HEK293 (cell line): Measurements from ENCODE around the gene TMEM176B.

ENCODE experiments used
- CTCF ChIA-PET: fragments of 350-600 bp; formaldehyde crosslinking; extraction: SDS; loops from one replicate; lab custom pipeline; 2021; ENCODE audit warnings: antibody characterized with exemption; lab: Yijun Ruan, JAX
- POLR2A ChIA-PET: fragments of 300-600 bp; formaldehyde crosslinking; extraction: SDS; loops from one replicate; lab custom pipeline; 2020; ENCODE audit warnings: antibody characterized with exemption, inconsistent platforms; lab: Yijun Ruan, JAX
- H3K27ac ChIP-seq: fragments of 200-500 bp; sonication (Bioruptor generic); 2 replicates; pipeline ENCODE4 v1.5.1; 2014; ENCODE audit warnings: low read depth, low read length, control low read depth, inconsistent platforms; ENCODE audit errors: extremely low read depth
- H3K36me3 ChIP-seq, 2 experiments: fragments of 200-500 bp in 1 of 2; sonication (Bioruptor generic) in 1 of 2; 1 replicate in 1 of 2; 2 replicates in 1 of 2; pipeline ENCODE4 v1.5.1; 2014 to 2017; ENCODE audit warnings: inconsistent platforms in 2 of 2, low read length in 2 of 2; ENCODE audit not compliant: control insufficient read depth in 2 of 2, insufficient read depth in 1 of 2
- H3K4me1 ChIP-seq: fragments of 200-500 bp; sonication (Bioruptor generic); 2 replicates; pipeline ENCODE4 v1.5.1; 2014; ENCODE audit warnings: mild to moderate bottlenecking, low read length, inconsistent platforms; ENCODE audit not compliant: control insufficient read depth, insufficient read depth
- H3K4me3 ChIP-seq: 2 replicates; pipeline ENCODE4 v1.5.1; 2011; ENCODE audit warnings: low read depth, mild to moderate bottlenecking, control low read depth, low read length, moderate library complexity
- H3K9me3 ChIP-seq: fragments of 200-500 bp; sonication (Bioruptor generic); 2 replicates; pipeline ENCODE4 v1.5.1; 2014; ENCODE audit warnings: low read depth, low read length, inconsistent platforms; ENCODE audit not compliant: control insufficient read depth, insufficient read depth
- BCL11A ChIP-seq: fragments of 450-650 bp; formaldehyde crosslinking; IDR thresholded peaks from 2 replicates; pipeline ENCODE4 v1.5.1; 2016; ENCODE audit warnings: low read depth, missing biosample characterization, missing genetic modification characterization
- HOXA7 ChIP-seq: sonication (generic); formaldehyde crosslinking; IDR thresholded peaks from 2 replicates; pipeline ENCODE4 v1.8.1; 2022; ENCODE audit warnings: missing genetic modification reagents, borderline replicate concordance
- HOXC10 ChIP-seq: sonication (generic); formaldehyde crosslinking; IDR thresholded peaks from 2 replicates; pipeline ENCODE4 v1.8.1; 2023; ENCODE audit warnings: mild to moderate bottlenecking, missing genetic modification reagents
- KLF10 ChIP-seq: fragments of 450-650 bp; IDR thresholded peaks from 2 replicates; pipeline ENCODE4 v1.5.1; 2018; ENCODE audit warnings: missing biosample characterization, mild to moderate bottlenecking, missing genetic modification characterization
- PRDM10 ChIP-seq: fragments of 450-650 bp; formaldehyde crosslinking; IDR thresholded peaks from 2 replicates; pipeline ENCODE4 v1.5.1; 2016; ENCODE audit warnings: missing biosample characterization, missing genetic modification characterization
- PRDM4 ChIP-seq: fragments of 450-650 bp; formaldehyde crosslinking; IDR thresholded peaks from 2 replicates; pipeline ENCODE4 v1.5.1; 2017; ENCODE audit warnings: missing biosample characterization, missing genetic modification characterization
- RBAK ChIP-seq: fragments of 450-650 bp; formaldehyde crosslinking; IDR thresholded peaks from 2 replicates; pipeline ENCODE4 v1.5.1; 2016; ENCODE audit warnings: missing biosample characterization, missing genetic modification characterization
- SP2 ChIP-seq: fragments of 450-650 bp; formaldehyde crosslinking; IDR thresholded peaks from 2 replicates; pipeline ENCODE4 v1.5.1; 2016; ENCODE audit warnings: missing biosample characterization, missing genetic modification characterization
- ZBTB7A ChIP-seq: fragments of 450-650 bp; formaldehyde crosslinking; IDR thresholded peaks from 2 replicates; pipeline ENCODE4 v1.5.1; 2016; ENCODE audit warnings: low read depth, missing biosample characterization, missing genetic modification characterization
- ZNF114 ChIP-seq: fragments of 450-650 bp; formaldehyde crosslinking; IDR thresholded peaks from 2 replicates; pipeline ENCODE4 v1.5.0; 2017; ENCODE audit warnings: missing biosample characterization, missing genetic modification characterization
- ZNF121 ChIP-seq: fragments of 450-650 bp; formaldehyde crosslinking; IDR thresholded peaks from 2 replicates; pipeline ENCODE4 v1.5.1; 2016; ENCODE audit warnings: missing biosample characterization, missing genetic modification characterization
- ZNF211 ChIP-seq: fragments of 450-650 bp; formaldehyde crosslinking; IDR thresholded peaks from 2 replicates; pipeline ENCODE4 v1.5.1; 2016; ENCODE audit warnings: low read depth, missing biosample characterization, missing genetic modification characterization
- ZNF311 ChIP-seq: fragments of 450-650 bp; formaldehyde crosslinking; IDR thresholded peaks from 2 replicates; pipeline ENCODE4 v1.5.1; 2017; ENCODE audit warnings: missing biosample characterization, missing genetic modification characterization, borderline replicate concordance
- ZNF335 ChIP-seq: fragments of 450-650 bp; formaldehyde crosslinking; conservative IDR thresholded peaks from 2 replicates; pipeline ENCODE4 v1.5.1; 2016; ENCODE audit warnings: missing biosample characterization, missing genetic modification characterization
- ZNF433 ChIP-seq: fragments of 450-650 bp; formaldehyde crosslinking; IDR thresholded peaks from 2 replicates; pipeline ENCODE4 v1.5.1; 2016; ENCODE audit warnings: missing biosample characterization, missing genetic modification characterization, low read depth
- ZNF473 ChIP-seq: fragments of 450-650 bp; formaldehyde crosslinking; IDR thresholded peaks from 2 replicates; pipeline ENCODE4 v1.5.1; 2017; ENCODE audit warnings: missing biosample characterization, missing genetic modification characterization
- ZNF548 ChIP-seq: fragments of 450-650 bp; formaldehyde crosslinking; IDR thresholded peaks from 2 replicates; pipeline ENCODE4 v1.5.1; 2016; ENCODE audit warnings: missing biosample characterization, missing genetic modification characterization
- ZNF596 ChIP-seq: fragments of 450-650 bp; IDR thresholded peaks from 2 replicates; pipeline ENCODE4 v1.5.0; 2018; ENCODE audit warnings: missing biosample characterization, mild to moderate bottlenecking, missing genetic modification characterization, moderate library complexity
- ZNF654 ChIP-seq: fragments of 450-650 bp; formaldehyde crosslinking; IDR thresholded peaks from 2 replicates; pipeline ENCODE4 v1.5.1; 2016; ENCODE audit warnings: low read depth, missing biosample characterization, missing genetic modification characterization
- ZNF785 ChIP-seq: fragments of 450-650 bp; formaldehyde crosslinking; IDR thresholded peaks from 2 replicates; pipeline ENCODE4 v1.5.1; 2016; ENCODE audit warnings: missing biosample characterization, missing genetic modification characterization
- ZNF792 ChIP-seq: fragments of 450-650 bp; formaldehyde crosslinking; IDR thresholded peaks from 2 replicates; pipeline ENCODE4 v1.5.1; 2016; ENCODE audit warnings: missing biosample characterization, missing genetic modification characterization
- ZNF837 ChIP-seq: fragments of 450-650 bp; formaldehyde crosslinking; IDR thresholded peaks from 2 replicates; pipeline ENCODE4 v1.5.1; 2016; ENCODE audit warnings: missing biosample characterization, missing genetic modification characterization
- ZSCAN16 ChIP-seq: fragments of 450-650 bp; formaldehyde crosslinking; IDR thresholded peaks from 2 replicates; pipeline ENCODE4 v1.5.1; 2016; ENCODE audit warnings: missing biosample characterization, missing genetic modification characterization
- ZSCAN4 ChIP-seq: fragments of 450-650 bp; formaldehyde crosslinking; IDR thresholded peaks from 2 replicates; pipeline ENCODE4 v1.5.1; 2017; ENCODE audit warnings: missing biosample characterization, missing genetic modification characterization
- TF ChIP-seq, protein P1 (sequence below): fragments of 450-650 bp; IDR thresholded peaks from 2 replicates; pipeline ENCODE4 v1.5.1; 2018; ENCODE audit warnings: missing biosample characterization, missing genetic modification characterization

TMEM176B gene

DNA sequence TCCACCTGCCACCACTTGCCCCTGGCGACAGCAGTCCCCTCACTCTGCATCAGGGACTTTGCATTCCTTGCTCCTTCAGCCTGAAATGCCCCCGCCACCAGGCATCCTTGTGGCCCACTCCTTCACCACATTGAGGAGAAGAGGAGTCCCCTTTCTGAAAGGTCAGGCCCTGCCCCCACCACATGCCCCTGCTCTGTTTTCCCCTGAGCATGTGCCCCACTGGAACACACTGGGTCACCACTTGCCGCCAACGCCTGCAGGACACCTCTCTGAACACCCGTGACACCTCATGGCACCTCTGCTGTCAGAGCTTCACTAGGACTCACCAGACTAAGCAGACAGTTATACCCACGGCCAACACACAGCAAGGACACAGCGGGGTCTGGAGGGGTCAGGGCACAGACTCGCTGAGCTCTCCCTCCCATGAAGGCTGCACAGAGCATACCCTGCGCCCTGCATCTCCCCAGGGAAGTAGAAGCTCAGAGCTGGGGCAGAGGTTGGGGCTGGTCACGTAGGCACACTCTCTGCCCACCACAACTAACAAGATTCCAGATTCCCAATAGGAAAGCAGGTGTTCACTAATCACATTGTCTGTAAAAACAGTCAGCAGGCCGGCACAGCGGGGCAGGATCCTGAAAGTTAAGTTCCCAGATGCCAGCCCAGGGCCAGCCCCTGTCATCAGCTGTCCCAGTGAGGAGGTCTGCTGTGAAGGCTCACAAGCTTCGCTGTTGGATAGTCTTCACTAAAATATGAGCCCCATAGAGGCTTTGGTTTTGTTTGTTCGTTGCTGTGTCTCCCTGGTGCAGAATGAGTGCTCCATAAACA, 46.3 kb upstream of the TMEM176B start (continued):
- TF ChIP-seq PRDM10 (tag by site-specific recombination) (no peak), ZSCAN16 (tag by site-specific recombination) (no peak), KLF10 (tag by site-specific recombination) (no peak), ZSCAN4 (tag by site-specific recombination) (no peak), ZNF433 (tag by site-specific recombination) (no peak), HOXC10 (no peak), SP2 (tag by site-specific recombination) (no peak)

GRCh38 chr7:150845421-150845861, 45.3 kb upstream of the TMEM176B start:
- ChIA-PET CTCF (interaction anchor here (1.0 kb wide), 1 partner anchor 32 kb away, joined by 3 read pairs; no protein-coding TSS in a partner anchor), POLR2A (no interaction called here)
- no peak for TF ChIP-seq ZNF211 (tag by site-specific recombination)
- TF ChIP-seq ZNF548 (tag by site-specific recombination), result no peak
- no peak for TF ChIP-seq ZNF792 (tag by site-specific recombination)
- TF ChIP-seq ZNF785 (tag by site-specific recombination), result no peak
- TF ChIP-seq ZNF114, result no peak
- TF ChIP-seq RBAK (tag by site-specific recombination), result no peak
- TF ChIP-seq BCL11A, result no peak
- TF ChIP-seq ZNF596 (tag by site-specific recombination), result no peak
- TF ChIP-seq ZNF473, result no peak
- TF ChIP-seq HOXA7, result no peak
- TF ChIP-seq ZBTB7A (tag by site-specific recombination), result no peak
- no peak for TF ChIP-seq ZNF335
- TF ChIP-seq ZNF311, result no peak
- H3K27ac ChIP-seq, result no peak overlapping the region
- no peak overlapping the region for H3K4me3 ChIP-seq
- no peaks in the 10 kb centered on the region for H3K4me1 ChIP-seq
- no peaks in the 10 kb centered on the region for H3K36me3 ChIP-seq
- H3K9me3 ChIP-seq, result no peaks in the 10 kb centered on the region

- Histone ChIP-seq H3K36me3 (no peaks in the 10 kb centered on the region), H3K27ac (no peak overlapping the region), H3K4me3 (no peak overlapping the region), H3K4me1 (no peaks in the 10 kb centered on the region), H3K9me3 (no peaks in the 10 kb centered on the region)
- POLR2A ChIA-PET, result no interaction called here
- CTCF ChIA-PET, result interaction anchor here (0.7 to 1.0 kb wide), 2 partner anchors 146 to 176 kb away, joined by 3 read pairs; no protein-coding TSS in a partner anchor
- no peak for TF ChIP-seq ZBTB7A (tag by site-specific recombination)
- TF ChIP-seq ZNF654, result no peak
- TF ChIP-seq PRDM4, result no peak
- TF ChIP-seq ZNF837 (tag by site-specific recombination), result no peak
- no peak for TF ChIP-seq ZNF121 (tag by site-specific recombination)
- TF ChIP-seq, protein P1, sequence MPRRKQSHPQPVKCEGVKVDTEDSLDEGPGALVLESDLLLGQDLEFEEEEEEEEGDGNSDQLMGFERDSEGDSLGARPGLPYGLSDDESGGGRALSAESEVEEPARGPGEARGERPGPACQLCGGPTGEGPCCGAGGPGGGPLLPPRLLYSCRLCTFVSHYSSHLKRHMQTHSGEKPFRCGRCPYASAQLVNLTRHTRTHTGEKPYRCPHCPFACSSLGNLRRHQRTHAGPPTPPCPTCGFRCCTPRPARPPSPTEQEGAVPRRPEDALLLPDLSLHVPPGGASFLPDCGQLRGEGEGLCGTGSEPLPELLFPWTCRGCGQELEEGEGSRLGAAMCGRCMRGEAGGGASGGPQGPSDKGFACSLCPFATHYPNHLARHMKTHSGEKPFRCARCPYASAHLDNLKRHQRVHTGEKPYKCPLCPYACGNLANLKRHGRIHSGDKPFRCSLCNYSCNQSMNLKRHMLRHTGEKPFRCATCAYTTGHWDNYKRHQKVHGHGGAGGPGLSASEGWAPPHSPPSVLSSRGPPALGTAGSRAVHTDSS (tag by site-specific recombination), result no peak
Observed at GRCh38 chr7:150842716-150843115, 42.6 kb upstream of the TMEM176B start.
